Fibroblast of lung (primary cell): ENCODE results near the gene IKZF2. TPM values are rescaled to one million over a fixed set of nuclear protein-coding genes. Genes with fewer than 3 reads are reported as not detected.
A peak's percentile ranks its signal among the peaks of the same experiment; 100 is the strongest.

Experiments
- DNase-seq, 2 donors: peaks; one replicate each; pipeline versions ENCODE4 v3.0.0 to v3.0.0-alpha.2; 2010; ENCODE audit warnings: low read depth in 2 of 2
- H2AFZ ChIP-seq: 2 replicates; pipeline ENCODE4 v1.5.1; 2012; ENCODE audit warnings: low read length, control low read depth, inconsistent platforms
- H3K27ac ChIP-seq: 2 replicates; pipeline ENCODE4 v1.5.1; 2011; ENCODE audit warnings: low read length, control low read depth; ENCODE audit not compliant: insufficient read depth
- H3K27me3 ChIP-seq: 2 replicates; pipeline ENCODE4 v1.5.1; 2011; ENCODE audit warnings: mild to moderate bottlenecking, low read length; ENCODE audit not compliant: control insufficient read depth, insufficient read depth
- H3K36me3 ChIP-seq: 2 replicates; pipeline ENCODE4 v1.5.1; 2011; ENCODE audit warnings: low read length; ENCODE audit not compliant: control insufficient read depth, insufficient read depth
- H3K4me1 ChIP-seq: 2 replicates; pipeline ENCODE4 v1.5.1; 2011; ENCODE audit warnings: low read length; ENCODE audit not compliant: control insufficient read depth, insufficient read depth; ENCODE audit errors: extremely low read depth
- H3K4me2 ChIP-seq: 2 replicates; pipeline ENCODE4 v1.5.1; 2011; ENCODE audit warnings: low read length, control low read depth; ENCODE audit not compliant: insufficient read depth; ENCODE audit errors: extremely low read depth
- H3K4me3 ChIP-seq, 4 experiments: fragments of 200-600 bp in 1 of 4; sonication (generic) in 1 of 4; replicated peaks in 1 of 4; 2 replicates each; pipeline ENCODE4 v1.5.1; 2011 to 2016; ENCODE audit warnings: low read length in 4 of 4, low read depth in 3 of 4, mild to moderate bottlenecking in 3 of 4, control low read depth in 2 of 4, inconsistent platforms in 1 of 4, mixed read lengths in 1 of 4; ENCODE audit not compliant: insufficient read depth in 1 of 4; ENCODE audit errors: control extremely low read depth in 1 of 4
- H3K79me2 ChIP-seq: 2 replicates; pipeline ENCODE4 v1.5.1; 2012; ENCODE audit warnings: mild to moderate bottlenecking, low read length, inconsistent platforms; ENCODE audit not compliant: control insufficient read depth, insufficient read depth
- H3K9ac ChIP-seq: 2 replicates; pipeline ENCODE4 v1.5.1; 2011; ENCODE audit warnings: mild to moderate bottlenecking, low read length, control low read depth; ENCODE audit not compliant: insufficient read depth
- H3K9me3 ChIP-seq: 2 replicates; pipeline ENCODE4 v1.5.1; 2012; ENCODE audit warnings: low read depth, low read length; ENCODE audit not compliant: control insufficient read depth, insufficient read depth
- H4K20me1 ChIP-seq: 2 replicates; pipeline ENCODE4 v1.5.1; 2011; ENCODE audit warnings: low read length; ENCODE audit not compliant: control insufficient read depth, insufficient read depth; ENCODE audit errors: extremely low read depth
- CTCF ChIP-seq, 2 donors: IDR thresholded peaks in 1 of 2; conservative IDR thresholded peaks in 1 of 2; 1 replicate in 1 of 2; 2 replicates in 1 of 2; pipeline ENCODE4 v1.5.1; 2011 to 2012; ENCODE audit warnings: low read length in 2 of 2, control low read depth in 1 of 2, inconsistent platforms in 1 of 2, low read depth in 1 of 2, mild to moderate bottlenecking in 1 of 2
- EZH2 ChIP-seq: IDR thresholded peaks from 2 replicates; pipeline ENCODE4 v1.5.1; 2012; ENCODE audit warnings: low read length, control low read depth, mild to moderate bottlenecking; ENCODE audit errors: missing control alignments
- polyA plus RNA-seq, 2 donors: library from polyadenylated mRNA; depleted of rRNA in 1 of 2; stranded (reverse) in 1 of 2; unstranded in 1 of 2; fragments of >200 nt; gene quantifications; 2 replicates each; pipeline ENCODE4 v1.2.1, GENCODE V29; 2011 to 2012; ENCODE audit warnings: missing spikeins in 1 of 2
- total RNA-seq: library from RNA; depleted of rRNA; stranded (reverse); fragments of >200 nt; gene quantifications from 2 replicates; pipeline ENCODE4 v1.2.1, GENCODE V29; 2014

IKZF2 gene
- total and polyA plus RNA-seq, 2 donors (not counting 1 experiment from before 2014, with no cell fraction given): 4.9 to 17.2 TPM

GRCh38 chr2:213042262-213042661 lies 109.2 kb downstream of the IKZF2 start:
- no peak overlapping the region for H2AFZ ChIP-seq
- H3K9ac ChIP-seq: no peak overlapping the region
- H3K27ac ChIP-seq: no peak overlapping the region
- H4K20me1 ChIP-seq: no peaks in the 10 kb centered on the region
- no peak overlapping the region for H3K4me2 ChIP-seq
- TF ChIP-seq EZH2 (no peak), CTCF (conservative IDR thresholded peaks at IDR 0.05 in 1 of 2, IDR thresholded peaks at IDR 0.05 in 1 of 2; ENCODE audit: low read depth in 1 of 2, low read length in 2 of 2) (no peak)
- no peak for DNase-seq
- H3K79me2 ChIP-seq: no peaks in the 10 kb centered on the region
- H3K4me1 ChIP-seq: no peaks in the 10 kb centered on the region
- H3K4me3 ChIP-seq: no peak overlapping the region
- H3K27me3 ChIP-seq: no peaks in the 10 kb centered on the region
- no peaks in the 10 kb centered on the region for H3K36me3 ChIP-seq
- no peaks in the 10 kb centered on the region for H3K9me3 ChIP-seq

DNA sequence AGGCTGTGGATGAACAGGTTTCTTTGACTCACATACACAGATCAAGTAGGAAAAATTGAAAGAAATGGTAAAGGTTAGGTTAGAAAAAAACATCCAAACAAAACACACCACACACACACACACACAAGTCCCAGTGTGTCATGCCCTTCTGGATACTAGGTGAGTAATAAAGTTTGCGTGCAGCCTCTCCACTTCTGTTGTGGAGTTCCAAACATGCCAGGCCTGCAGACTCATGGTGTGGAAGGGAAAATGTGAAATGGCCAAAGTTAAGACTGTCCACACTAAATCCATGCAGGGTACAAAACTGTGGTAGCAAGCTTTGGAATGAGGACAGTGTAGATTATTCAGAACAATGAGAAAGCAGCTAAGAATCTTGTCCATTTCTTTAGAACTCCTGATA lies 114.6 kb downstream of the IKZF2 start:
- no peak for TF ChIP-seq CTCF (conservative IDR thresholded peaks at IDR 0.05 in 1 of 2, IDR thresholded peaks at IDR 0.05 in 1 of 2; ENCODE audit: low read depth in 1 of 2, low read length in 2 of 2)
- TF ChIP-seq EZH2: no peak
- H3K27ac ChIP-seq: no peak overlapping the region
- H3K9ac ChIP-seq: no peak overlapping the region
- H3K27me3 ChIP-seq: no peaks in the 10 kb centered on the region
- H3K9me3 ChIP-seq: no peaks in the 10 kb centered on the region
- H3K79me2 ChIP-seq: no peaks in the 10 kb centered on the region
- DNase-seq: peak in 1 of 2 donors; percentile 75
- H3K4me3 ChIP-seq: no peak overlapping the region
- H3K36me3 ChIP-seq: no peaks in the 10 kb centered on the region
- H3K4me2 ChIP-seq: no peak overlapping the region
- no peaks in the 10 kb centered on the region for H3K4me1 ChIP-seq
- no peak overlapping the region for H2AFZ ChIP-seq
- no peaks in the 10 kb centered on the region for H4K20me1 ChIP-seq

DNA sequence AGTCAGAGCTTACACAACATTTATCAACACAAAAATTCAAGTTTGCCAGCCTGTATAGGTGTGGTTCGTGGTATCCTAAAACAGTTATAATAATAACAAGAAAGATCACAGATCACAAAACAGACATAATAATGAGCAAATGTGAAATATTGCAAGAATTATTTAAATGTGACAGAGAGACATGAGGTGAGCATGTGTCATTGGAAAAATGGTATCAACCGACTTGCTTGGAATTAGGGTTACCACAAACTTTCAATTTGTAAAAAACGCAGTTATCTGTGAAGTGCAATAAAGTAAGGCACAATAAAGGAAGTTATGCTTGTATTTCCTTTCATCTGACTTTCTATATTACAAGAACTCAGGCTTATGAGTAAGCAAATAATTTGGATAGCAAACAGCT lies 116.8 kb downstream of the IKZF2 start:
- H3K27me3 ChIP-seq: no peaks in the 10 kb centered on the region
- no peaks in the 10 kb centered on the region for H4K20me1 ChIP-seq
- H3K4me3 ChIP-seq: no peak overlapping the region
- H3K4me2 ChIP-seq: no peak overlapping the region
- no peaks in the 10 kb centered on the region for H3K36me3 ChIP-seq
- no peaks in the 10 kb centered on the region for H3K9me3 ChIP-seq
- DNase-seq: no peak
- no peaks in the 10 kb centered on the region for H3K79me2 ChIP-seq
- TF ChIP-seq EZH2: no peak
- no peak for TF ChIP-seq CTCF (conservative IDR thresholded peaks at IDR 0.05 in 1 of 2, IDR thresholded peaks at IDR 0.05 in 1 of 2; ENCODE audit: low read depth in 1 of 2, low read length in 2 of 2)
- no peak overlapping the region for H2AFZ ChIP-seq
- no peak overlapping the region for H3K27ac ChIP-seq
- H3K9ac ChIP-seq: no peak overlapping the region
- no peaks in the 10 kb centered on the region for H3K4me1 ChIP-seq
